Mucosa of rectum (tissue), 2 donors: ENCODE measurements around the gene MICAL3.
"Not testable (repeated sequence)": the region's sequence is repeated elsewhere in the genome, so short reads cannot be mapped to it uniquely, and the experiment has no call there.

ENCODE experiments used
- H3K27ac ChIP-seq, 2 donors: one replicate each; pipeline ENCODE4 v1.7.0; 2013; ENCODE audit warnings: inconsistent platforms in 2 of 2, low read depth in 2 of 2, low read length in 2 of 2
- H3K27me3 ChIP-seq, 2 donors: one replicate each; pipeline ENCODE4 v1.7.0; 2013; ENCODE audit warnings: low read length in 2 of 2; ENCODE audit not compliant: control insufficient read depth in 2 of 2, insufficient read depth in 2 of 2
- H3K36me3 ChIP-seq, 2 donors: one replicate each; pipeline ENCODE4 v1.7.0; 2013; ENCODE audit warnings: low read length in 2 of 2; ENCODE audit not compliant: control insufficient read depth in 2 of 2, insufficient read depth in 2 of 2
- H3K4me1 ChIP-seq, 2 donors: one replicate each; pipeline ENCODE4 v1.7.0; 2013; ENCODE audit warnings: low read length in 2 of 2, mild to moderate bottlenecking in 1 of 2; ENCODE audit not compliant: control insufficient read depth in 2 of 2, insufficient read depth in 2 of 2
- H3K4me3 ChIP-seq, 2 donors: one replicate each; pipeline ENCODE4 v1.7.0; 2013; ENCODE audit warnings: low read length in 2 of 2
- H3K9ac ChIP-seq, 2 donors: one replicate each; pipeline ENCODE4 v1.7.0; 2013; ENCODE audit warnings: low read length in 2 of 2, low read depth in 1 of 2, mild to moderate bottlenecking in 1 of 2
- H3K9me3 ChIP-seq, 2 donors: one replicate each; pipeline ENCODE4 v1.7.0; 2013; ENCODE audit warnings: low read length in 2 of 2; ENCODE audit not compliant: control insufficient read depth in 2 of 2
- donor health status: healthy.
- donor health status: Normal muscosa, but diverticular disease.

The MICAL3 gene

DNA sequence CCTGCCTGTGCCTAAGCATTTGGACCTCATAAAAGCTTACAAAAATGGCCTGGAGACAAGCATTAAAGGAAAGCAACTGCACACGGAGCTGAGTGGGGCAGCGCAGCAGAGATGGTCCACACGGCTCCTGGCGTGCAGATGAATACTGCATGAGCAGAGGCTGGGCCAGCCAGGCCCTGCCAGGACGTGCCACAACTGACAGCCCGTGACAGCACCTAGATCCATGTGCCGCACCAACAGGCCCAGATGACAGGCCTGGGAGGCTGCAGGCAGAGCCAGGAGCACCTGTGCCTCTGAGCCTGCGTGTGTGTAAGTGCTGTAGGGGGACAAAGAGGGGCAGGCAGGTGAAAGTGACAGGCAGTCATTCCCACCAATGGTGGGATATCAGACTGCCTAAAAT is 33.4 kb downstream of the MICAL3 start:
- Histone ChIP-seq H3K27ac (no peak overlapping the region), H3K4me1 (peaks cover 0 to 6% of the 10 kb centered on the region in 2 donors), H3K27me3 (no peaks in the 10 kb centered on the region)

DNA sequence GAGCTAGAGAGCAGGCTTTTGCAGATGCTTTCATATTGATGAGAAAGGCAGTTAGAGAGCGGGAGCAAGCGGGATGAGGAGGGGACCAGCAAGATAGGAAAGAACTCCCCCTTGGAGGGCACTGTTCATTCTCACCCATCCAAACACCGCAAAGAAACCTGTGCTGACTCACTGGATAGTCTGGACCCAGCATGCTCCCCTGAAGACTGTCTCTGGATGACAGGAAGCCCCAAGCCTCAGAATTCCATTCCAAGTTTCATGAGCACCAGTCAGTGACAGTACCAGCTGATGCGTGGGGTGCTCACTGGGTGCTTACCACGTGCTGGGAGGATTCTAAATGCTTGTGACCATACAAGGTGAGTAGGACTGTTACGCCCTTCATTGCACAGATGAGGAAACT is 34.2 kb downstream of the MICAL3 start:
- Histone ChIP-seq H3K4me1 (peaks cover 0 to 6% of the 10 kb centered on the region in 2 donors), H3K27me3 (no peaks in the 10 kb centered on the region), H3K9me3 (no peaks in the 10 kb centered on the region), H3K27ac (no peak overlapping the region), H3K9ac (no peak overlapping the region), H3K4me3 (no peak overlapping the region), H3K36me3 (no peaks in the 10 kb centered on the region)

More for the DNA sequence above, 33.4 kb downstream of the MICAL3 start:
- no peak overlapping the region for H3K9ac ChIP-seq
- H3K9me3 ChIP-seq = no peaks in the 10 kb centered on the region
- no peaks in the 10 kb centered on the region for H3K36me3 ChIP-seq
- no peak overlapping the region for H3K4me3 ChIP-seq

DNA sequence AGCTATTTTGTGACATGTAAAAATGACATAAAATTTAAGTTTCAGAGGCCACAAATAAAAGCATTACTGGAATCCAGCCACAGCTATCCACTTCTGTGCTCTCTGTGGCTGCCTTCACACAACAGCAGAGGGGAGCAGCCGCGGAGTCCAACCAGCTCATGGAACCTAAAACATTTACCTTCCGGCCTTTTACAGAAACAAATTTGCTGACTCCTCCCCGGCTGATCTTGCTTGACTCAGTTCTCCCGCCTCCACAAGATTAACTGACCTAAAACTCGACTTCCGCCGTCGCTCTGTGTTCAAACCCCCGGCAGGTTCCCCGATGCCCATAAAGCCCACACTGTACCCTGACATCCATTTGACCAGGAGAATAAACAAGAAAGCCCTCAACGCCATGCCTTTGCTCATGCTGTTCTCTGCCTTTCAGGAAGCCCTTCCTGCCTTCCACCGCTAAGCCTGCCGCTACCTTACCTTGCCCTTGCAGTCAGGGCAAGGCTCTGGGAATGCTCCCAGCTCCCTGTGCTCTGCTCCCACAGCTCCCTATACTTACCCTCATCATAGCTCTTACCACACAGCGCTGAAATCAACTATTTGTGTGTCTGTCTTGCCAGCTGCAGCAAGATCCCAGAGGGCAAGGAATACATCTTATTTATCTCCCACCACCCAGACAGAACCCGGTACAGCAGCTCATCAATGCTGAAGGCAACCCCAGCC is 35.4 kb downstream of the MICAL3 start:
- H3K9ac ChIP-seq = peak overlapping the region in 1 of 2 donors; percentile 12
- H3K4me1 ChIP-seq = peaks cover 0 to 6% of the 10 kb centered on the region in 2 donors
- no peaks in the 10 kb centered on the region for H3K36me3 ChIP-seq
- no peak overlapping the region for H3K4me3 ChIP-seq
- H3K27me3 ChIP-seq = no peaks in the 10 kb centered on the region
- H3K9me3 ChIP-seq = no peaks in the 10 kb centered on the region
- no peak overlapping the region for H3K27ac ChIP-seq

DNA sequence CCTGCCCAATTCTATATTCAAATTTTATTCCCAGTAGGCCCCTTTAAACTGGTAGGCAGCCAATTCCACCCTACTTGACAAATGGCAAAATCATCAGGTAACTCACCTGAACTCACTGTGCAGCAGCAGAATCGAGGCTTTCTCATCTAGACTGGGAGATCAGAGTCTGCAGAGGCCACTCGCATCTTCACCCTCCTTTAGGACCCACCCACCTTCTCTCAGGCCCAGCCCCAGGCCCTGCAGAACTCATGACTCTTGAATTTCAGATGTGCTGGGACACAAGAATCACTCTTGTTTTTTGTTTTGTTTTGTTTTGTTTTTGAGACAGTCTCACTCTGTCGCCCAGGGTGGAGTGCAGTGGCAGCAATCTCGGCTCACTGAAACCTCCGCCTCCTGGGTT is 38.8 kb downstream of the MICAL3 start:
- no peaks in the 10 kb centered on the region for H3K27me3 ChIP-seq

DNA sequence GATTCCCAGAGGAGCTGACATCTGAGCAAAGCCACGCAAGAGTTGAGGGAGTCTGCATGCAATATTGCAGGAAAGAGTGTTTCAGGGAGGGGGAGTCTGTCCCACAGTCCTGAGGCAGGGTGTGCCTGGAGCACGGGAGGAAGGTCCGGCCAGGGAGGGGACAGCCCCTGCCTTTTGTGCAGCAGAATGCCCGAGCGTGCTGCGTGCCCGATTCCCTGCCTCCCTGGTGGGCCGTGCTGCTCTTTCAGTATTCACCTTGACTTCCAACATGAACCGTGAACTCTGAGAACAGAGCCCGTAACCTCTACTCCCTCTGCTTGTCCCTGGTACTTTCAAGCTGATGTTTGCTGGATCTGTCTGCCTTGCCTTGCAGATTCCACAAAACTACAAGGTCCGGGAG is 39.3 kb downstream of the MICAL3 start:
- H3K4me1 ChIP-seq = peaks cover 4 to 18% of the 10 kb centered on the region in 2 donors
- not testable (repeated sequence) for H3K27ac ChIP-seq, H3K9ac ChIP-seq, H3K27me3 ChIP-seq, H3K36me3 ChIP-seq, H3K9me3 ChIP-seq, H3K4me3 ChIP-seq

More for the DNA sequence above, 38.8 kb downstream of the MICAL3 start:
- H3K27ac ChIP-seq = no peak overlapping the region
- H3K9me3 ChIP-seq = no peaks in the 10 kb centered on the region
- peaks cover 0 to 12% of the 10 kb centered on the region in 2 donors for H3K4me1 ChIP-seq
- H3K36me3 ChIP-seq = no peaks in the 10 kb centered on the region
- H3K4me3 ChIP-seq = no peak overlapping the region
- H3K9ac ChIP-seq = no peak overlapping the region

DNA sequence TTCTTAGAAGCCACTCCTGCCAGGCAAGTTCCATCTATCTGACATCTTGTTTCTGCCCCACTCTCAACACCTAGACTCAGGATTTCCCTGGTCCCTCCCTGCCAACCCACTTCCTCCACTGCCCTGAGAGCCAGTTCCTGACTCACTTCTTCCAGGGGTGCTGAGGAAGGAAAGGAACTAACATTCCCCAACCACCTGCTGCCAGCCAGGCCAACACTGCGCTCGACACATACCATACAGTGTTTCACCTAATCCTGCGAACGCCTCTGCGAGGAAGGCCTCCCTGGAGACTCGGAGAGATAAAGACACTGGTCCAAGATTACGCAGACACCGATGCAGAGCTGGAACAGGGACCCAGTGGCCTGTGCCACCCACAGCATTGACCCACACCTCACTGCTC is 40.2 kb downstream of the MICAL3 start:
- Histone ChIP-seq H3K9me3 (no peaks in the 10 kb centered on the region), H3K36me3 (no peaks in the 10 kb centered on the region), H3K9ac (no peak overlapping the region), H3K27ac (no peak overlapping the region), H3K4me1 (peaks cover 7 to 20% of the 10 kb centered on the region in 2 donors), H3K27me3 (no peaks in the 10 kb centered on the region), H3K4me3 (no peak overlapping the region)

DNA sequence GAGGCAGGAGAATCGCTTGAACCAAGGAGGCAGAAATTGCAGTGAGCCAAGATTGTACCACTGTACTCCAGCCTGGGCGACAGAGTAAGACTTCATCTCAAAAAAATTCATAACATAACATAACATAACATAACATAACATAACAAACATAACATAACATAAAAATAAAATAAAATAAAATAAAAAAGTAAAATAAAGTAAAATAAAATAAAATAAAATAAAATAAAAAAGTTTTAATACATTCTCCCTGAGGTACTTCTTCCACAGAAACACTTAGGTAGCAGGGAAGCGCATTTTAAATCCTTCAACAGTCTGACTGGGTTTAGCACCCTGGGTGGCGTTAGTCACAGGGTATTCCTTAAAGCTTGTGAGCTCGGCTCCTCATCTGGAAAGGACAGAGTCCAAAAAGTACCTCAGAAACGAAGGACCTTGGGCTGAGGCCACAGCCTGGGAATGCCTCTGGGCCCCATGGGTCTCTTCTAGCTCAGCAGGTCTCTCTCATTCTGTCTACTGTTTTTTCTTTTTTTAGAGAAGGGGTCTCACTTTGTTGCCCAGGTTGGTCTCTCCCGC is 41.7 kb downstream of the MICAL3 start:
- H3K27ac ChIP-seq = no peak overlapping the region
- no peaks in the 10 kb centered on the region for H3K27me3 ChIP-seq
- no peaks in the 10 kb centered on the region for H3K9me3 ChIP-seq
- H3K4me3 ChIP-seq = no peak overlapping the region
- H3K9ac ChIP-seq = no peak overlapping the region
- no peaks in the 10 kb centered on the region for H3K36me3 ChIP-seq
- H3K4me1 ChIP-seq = peaks cover 7 to 13% of the 10 kb centered on the region in 2 donors

DNA sequence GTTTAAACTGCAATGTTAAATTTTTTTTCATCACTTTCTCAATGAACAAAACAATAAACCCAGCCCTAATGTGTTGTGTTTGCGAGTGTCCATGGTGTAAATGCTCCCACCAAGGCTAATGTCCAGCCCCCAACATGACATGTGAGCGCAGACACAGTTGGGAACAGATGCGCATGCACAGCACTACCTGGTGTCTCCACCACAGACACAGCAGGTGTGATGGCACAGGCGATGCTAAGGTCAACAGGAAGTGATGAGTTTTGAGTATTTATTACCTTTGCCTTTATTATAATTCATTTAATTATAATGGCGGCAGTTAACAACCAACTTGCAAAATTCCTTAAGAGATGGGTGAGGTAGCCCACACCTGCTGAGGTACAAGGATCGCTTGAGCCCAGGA is 42.9 kb downstream of the MICAL3 start:
- Histone ChIP-seq H3K9ac (no peak overlapping the region), H3K4me3 (no peak overlapping the region), H3K27ac (no peak overlapping the region), H3K27me3 (no peaks in the 10 kb centered on the region), H3K36me3 (no peaks in the 10 kb centered on the region), H3K9me3 (no peaks in the 10 kb centered on the region), H3K4me1 (peaks cover 7 to 13% of the 10 kb centered on the region in 2 donors)

DNA sequence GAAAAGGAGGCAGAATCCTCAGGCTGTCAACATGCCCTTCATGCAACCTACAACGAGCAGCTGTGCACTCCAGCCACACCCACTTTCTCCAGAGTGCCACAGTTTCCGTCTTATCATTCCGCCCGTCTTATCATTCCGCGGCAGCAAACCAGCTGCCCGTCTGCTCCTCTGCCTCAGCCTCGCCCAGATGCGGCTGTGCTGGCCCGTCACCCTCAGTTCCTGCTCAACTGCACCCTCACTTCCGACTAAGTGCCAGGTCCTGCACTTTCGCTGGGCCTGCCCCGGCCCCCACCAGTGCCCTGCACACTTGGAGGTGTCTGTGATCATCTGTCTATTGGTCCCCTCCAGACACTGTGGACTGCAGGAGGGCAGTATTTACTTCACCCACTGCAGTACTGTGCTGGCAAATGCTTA is 43.7 kb downstream of the MICAL3 start:
- peak overlapping the region; percentile 26 to 73 for H3K27ac ChIP-seq
- peak overlapping the region in 1 of 2 donors; percentile 16 for H3K9ac ChIP-seq

DNA sequence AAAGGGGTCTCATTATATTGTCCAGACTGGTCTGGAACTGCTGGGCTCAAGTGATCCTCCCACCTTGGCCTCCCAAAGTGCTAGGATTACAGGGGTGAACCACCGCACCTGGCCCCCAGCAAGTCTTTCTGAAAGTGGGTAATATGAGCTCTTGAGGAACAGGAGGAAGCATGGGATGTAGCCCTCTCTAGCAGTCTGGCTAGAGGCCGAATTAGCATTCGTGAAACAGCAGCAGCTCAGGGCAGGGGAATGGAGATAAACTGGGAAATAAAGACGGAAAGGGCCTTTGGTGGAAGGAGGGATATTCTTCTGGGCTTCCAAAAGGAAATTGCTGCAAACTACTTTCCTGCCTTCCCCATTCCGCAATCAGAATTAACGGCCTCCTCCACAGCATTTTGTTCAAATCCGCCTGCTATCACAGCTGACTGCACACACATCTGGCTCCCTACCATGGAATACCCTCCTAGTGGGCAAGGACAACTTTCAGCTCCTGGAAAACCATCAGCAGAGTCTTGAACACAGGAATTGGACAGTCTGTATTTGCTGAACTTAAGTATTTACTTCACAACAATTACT is 44.3 kb downstream of the MICAL3 start:
- Histone ChIP-seq H3K4me1 (peaks cover 7 to 13% of the 10 kb centered on the region in 2 donors), H3K27me3 (no peaks in the 10 kb centered on the region), H3K36me3 (no peaks in the 10 kb centered on the region), H3K9ac (peak overlapping the region in 1 of 2 donors; percentile 16), H3K27ac (peak overlapping the region; percentile 26 to 73), H3K9me3 (no peaks in the 10 kb centered on the region), H3K4me3 (peak overlapping the region; percentile 1 to 27)

More for the DNA sequence above, 43.7 kb downstream of the MICAL3 start:
- Histone ChIP-seq H3K4me1 (peaks cover 7 to 13% of the 10 kb centered on the region in 2 donors), H3K9me3 (no peaks in the 10 kb centered on the region), H3K27me3 (no peaks in the 10 kb centered on the region), H3K4me3 (peak overlapping the region; percentile 1 to 27), H3K36me3 (no peaks in the 10 kb centered on the region)
